Brain microvascular endothelial cell (primary cell): ENCODE measurements around the gene TGFBR1.

Experiments used
- DNase-seq: peaks from one replicate; pipeline ENCODE4 v3.0.0-alpha.2; 2020
- H3K27ac ChIP-seq: fragments of 250-450 bp; sonication (Bioruptor Pico); 2 replicates; pipeline ENCODE4 v1.5.1; 2020; ENCODE audit warnings: mild to moderate bottlenecking, moderate library complexity
- H3K27me3 ChIP-seq: fragments of 250-450 bp; sonication (Bioruptor Pico); replicated peaks from 2 replicates; pipeline ENCODE4 v1.5.1; 2020; ENCODE audit warnings: mild to moderate bottlenecking
- H3K36me3 ChIP-seq: fragments of 250-450 bp; sonication (Bioruptor Pico); replicated peaks from 2 replicates; pipeline ENCODE4 v1.5.1; 2020; ENCODE audit warnings: mild to moderate bottlenecking
- H3K4me3 ChIP-seq: 2 replicates; pipeline ENCODE4 v1.5.1; 2011; ENCODE audit warnings: low read depth, mild to moderate bottlenecking, control low read depth, low read length, moderate library complexity
- in situ Hi-C: cut with HindIII; loops from 2 replicates; pipeline ENCODE4 v1.10.0; 2017; ENCODE audit warnings: low sequenced_read_pairs, low pct_ligation_motif_present
- TF ChIP-seq, protein P1 (sequence below): IDR thresholded peaks from 2 replicates; pipeline ENCODE4 v1.5.1; 2011; ENCODE audit warnings: low read depth, mild to moderate bottlenecking, moderate library complexity, low read length, control low read depth, inconsistent platforms; ENCODE audit errors: missing control alignments

The TGFBR1 gene

GRCh38 chr9:99121604-99122003, 16.7 kb downstream of the TGFBR1 start:
- TF ChIP-seq, protein P1, sequence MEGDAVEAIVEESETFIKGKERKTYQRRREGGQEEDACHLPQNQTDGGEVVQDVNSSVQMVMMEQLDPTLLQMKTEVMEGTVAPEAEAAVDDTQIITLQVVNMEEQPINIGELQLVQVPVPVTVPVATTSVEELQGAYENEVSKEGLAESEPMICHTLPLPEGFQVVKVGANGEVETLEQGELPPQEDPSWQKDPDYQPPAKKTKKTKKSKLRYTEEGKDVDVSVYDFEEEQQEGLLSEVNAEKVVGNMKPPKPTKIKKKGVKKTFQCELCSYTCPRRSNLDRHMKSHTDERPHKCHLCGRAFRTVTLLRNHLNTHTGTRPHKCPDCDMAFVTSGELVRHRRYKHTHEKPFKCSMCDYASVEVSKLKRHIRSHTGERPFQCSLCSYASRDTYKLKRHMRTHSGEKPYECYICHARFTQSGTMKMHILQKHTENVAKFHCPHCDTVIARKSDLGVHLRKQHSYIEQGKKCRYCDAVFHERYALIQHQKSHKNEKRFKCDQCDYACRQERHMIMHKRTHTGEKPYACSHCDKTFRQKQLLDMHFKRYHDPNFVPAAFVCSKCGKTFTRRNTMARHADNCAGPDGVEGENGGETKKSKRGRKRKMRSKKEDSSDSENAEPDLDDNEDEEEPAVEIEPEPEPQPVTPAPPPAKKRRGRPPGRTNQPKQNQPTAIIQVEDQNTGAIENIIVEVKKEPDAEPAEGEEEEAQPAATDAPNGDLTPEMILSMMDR: no peak
- Histone ChIP-seq H3K27me3 (no peaks in the 10 kb centered on the region), H3K4me3 (no peak overlapping the region), H3K36me3 (no peaks in the 10 kb centered on the region), H3K27ac (no peak overlapping the region)
- in situ Hi-C loops: no loop called here
- DNase-seq: no peak

GRCh38 chr9:99124534-99125255, 19.8 kb downstream of the TGFBR1 start:
- TF ChIP-seq, protein P1: no peak

DNA sequence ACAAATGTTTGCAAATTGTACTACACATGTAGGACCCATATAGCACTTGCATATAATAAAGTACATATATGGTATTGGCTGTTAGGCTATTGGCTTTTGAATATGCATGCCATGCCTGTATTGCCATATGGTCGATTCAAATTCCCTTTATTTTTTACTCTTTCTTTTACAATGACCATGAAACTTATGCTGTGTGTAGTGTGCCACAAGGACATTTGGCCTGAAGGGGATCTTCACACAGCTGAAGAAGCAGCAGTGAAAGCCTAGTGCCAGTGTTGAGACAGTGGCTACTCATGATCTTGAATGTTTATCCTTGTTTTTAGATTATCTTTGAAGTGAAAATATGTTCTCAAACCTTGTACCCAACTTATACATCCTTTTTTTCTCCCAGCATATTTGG, 20.5 kb downstream of the TGFBR1 start:
- H3K27me3 ChIP-seq: no peaks in the 10 kb centered on the region
- H3K27ac ChIP-seq: no peak overlapping the region
- in situ Hi-C loops: loop anchor here (25.0 kb wide), 1 partner anchor 288 kb away; no protein-coding TSS in a partner anchor
- no peaks in the 10 kb centered on the region for H3K36me3 ChIP-seq
- no peak for DNase-seq
- H3K4me3 ChIP-seq: no peak overlapping the region
- TF ChIP-seq, protein P1: no peak

More at GRCh38 chr9:99124534-99125255, 19.8 kb downstream of the TGFBR1 start:
- Histone ChIP-seq H3K4me3 (no peak overlapping the region), H3K27me3 (no peaks in the 10 kb centered on the region), H3K27ac (no peak overlapping the region), H3K36me3 (no peaks in the 10 kb centered on the region)
- in situ Hi-C loops: loop anchor here (25.0 kb wide), 1 partner anchor 287 kb away; no protein-coding TSS in a partner anchor
- no peak for DNase-seq

DNA sequence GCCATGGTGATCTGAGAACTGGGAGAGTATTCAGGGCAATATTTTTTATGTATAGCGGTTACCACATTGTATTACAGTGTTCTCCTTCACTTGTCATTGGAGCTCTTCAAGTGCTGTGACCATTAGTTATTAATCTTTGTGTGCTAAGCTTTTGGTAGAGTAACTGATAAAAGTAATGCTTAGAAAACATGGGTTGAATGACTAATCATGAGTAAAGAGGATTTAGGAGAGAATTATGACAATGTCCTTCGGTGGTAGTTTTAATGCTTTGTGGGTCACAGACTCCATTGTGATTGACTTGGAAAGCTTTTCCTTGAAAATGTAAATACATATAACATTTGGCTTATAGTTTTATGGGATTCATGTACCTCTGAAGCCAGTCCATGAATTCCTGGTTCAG, 21.4 kb downstream of the TGFBR1 start:
- H3K27ac ChIP-seq: no peak overlapping the region
- H3K27me3 ChIP-seq: no peaks in the 10 kb centered on the region
- DNase-seq: no peak
- TF ChIP-seq, protein P1: no peak
- H3K4me3 ChIP-seq: no peak overlapping the region
- no peaks in the 10 kb centered on the region for H3K36me3 ChIP-seq
- in situ Hi-C loops: loop anchor here (25.0 kb wide), 1 partner anchor 289 kb away; no protein-coding TSS in a partner anchor

GRCh38 chr9:99127356-99128132, 22.6 kb downstream of the TGFBR1 start:
- H3K36me3 ChIP-seq: no peaks in the 10 kb centered on the region
- in situ Hi-C loops: loop anchor here (25.0 kb wide), 1 partner anchor 290 kb away; no protein-coding TSS in a partner anchor
- H3K4me3 ChIP-seq: no peak overlapping the region
- peak; percentile 74 for DNase-seq
- peak overlapping the region; percentile 58 for H3K27ac ChIP-seq
- TF ChIP-seq, protein P1: no peak
- H3K27me3 ChIP-seq: no peaks in the 10 kb centered on the region
